HepG2 (cell line): ENCODE results near the gene OR52N4.

Experiments used
- CBX2 ChIP-seq, 2 experiments: fragments of 200-600 bp in 1 of 2; sonication (generic); formaldehyde crosslinking in 1 of 2; IDR thresholded peaks; 2 replicates each; pipeline versions ENCODE4 v1.7.0 to v1.8.1; 2018 to 2022; ENCODE audit warnings: low read depth in 2 of 2, low read length in 1 of 2, mild to moderate bottlenecking in 1 of 2, missing genetic modification reagents in 1 of 2
- CTCF ChIP-seq: sonication (generic); formaldehyde crosslinking; IDR thresholded peaks from 2 replicates; pipeline ENCODE4 v1.5.0; 2020; ENCODE audit warnings: mild to moderate bottlenecking, missing genetic modification reagents, moderate library complexity
- FOXK1 ChIP-seq: sonication (generic); formaldehyde crosslinking; IDR thresholded peaks from 2 replicates; pipeline ENCODE4 v1.4.0; 2020; ENCODE audit warnings: low read depth, missing genetic modification reagents, borderline replicate concordance
- NFE2 ChIP-seq: sonication (generic); formaldehyde crosslinking; IDR thresholded peaks from 2 replicates; pipeline ENCODE4 v1.4.0; 2020; ENCODE audit warnings: missing genetic modification reagents
- NR2F1 ChIP-seq, 2 experiments: fragments of 450-650 bp in 1 of 2; formaldehyde crosslinking in 1 of 2; IDR thresholded peaks; 2 replicates each; pipeline versions ENCODE4 v1.5.0 to v1.6.1; 2016 to 2020; ENCODE audit warnings: mild to moderate bottlenecking in 1 of 2, missing compliant biosample characterization in 1 of 2, missing genetic modification reagents in 1 of 2, moderate library complexity in 1 of 2
- POLR2A ChIP-seq, 2 experiments: IDR thresholded peaks; 2 replicates each; pipeline ENCODE4 v1.6.1; 2011; ENCODE audit warnings: low read depth in 2 of 2, low read length in 2 of 2, mild to moderate bottlenecking in 1 of 2, moderate library complexity in 1 of 2; ENCODE audit not compliant: insufficient read depth in 1 of 2
- REST ChIP-seq, 2 experiments: IDR thresholded peaks; 2 replicates each; pipeline ENCODE4 v1.6.1; 2011 to 2012; ENCODE audit warnings: low read length in 2 of 2, borderline replicate concordance in 1 of 2, low read depth in 1 of 2, mild to moderate bottlenecking in 1 of 2, moderate library complexity in 1 of 2
- SP1 ChIP-seq, 2 experiments: fragments of 450-650 bp in 1 of 2; sonication (generic) in 1 of 2; formaldehyde crosslinking in 1 of 2; IDR thresholded peaks; 2 replicates each; pipeline versions ENCODE4 v1.4.0 to v1.6.1; 2016 to 2020; ENCODE audit warnings: missing genetic modification reagents in 1 of 2
- ZBTB8A ChIP-seq: sonication (generic); formaldehyde crosslinking; IDR thresholded peaks from 2 replicates; pipeline ENCODE4 v1.4.0; 2020; ENCODE audit warnings: mild to moderate bottlenecking, low read depth, missing genetic modification reagents, borderline replicate concordance
- ZFY ChIP-seq: sonication (generic); formaldehyde crosslinking; IDR thresholded peaks from 2 replicates; pipeline ENCODE4 v1.4.0; 2020; ENCODE audit warnings: missing genetic modification reagents
- ZNF274 ChIP-seq: sonication (generic); formaldehyde crosslinking; IDR thresholded peaks from 2 replicates; pipeline ENCODE4 v1.5.1; 2020; ENCODE audit warnings: mild to moderate bottlenecking, missing genetic modification reagents
- ZNF687 ChIP-seq: sonication (generic); formaldehyde crosslinking; IDR thresholded peaks from 2 replicates; pipeline ENCODE4 v1.5.1; 2020; ENCODE audit warnings: mild to moderate bottlenecking, missing genetic modification reagents, moderate library complexity

- TF ChIP-seq CBX2 (IDR thresholded peaks at IDR 0.05; ENCODE audit: low read depth, low read length): no peak
- TF ChIP-seq CBX2 (CRISPR knock-in tag; IDR thresholded peaks at IDR 0.05; ENCODE audit: low read depth): no peak
- TF ChIP-seq ZNF274 (CRISPR knock-in tag): no peak
- TF ChIP-seq NR2F1 (CRISPR knock-in tag; IDR thresholded peaks at IDR 0.05): no peak
- no peak for TF ChIP-seq CTCF (CRISPR knock-in tag)
- TF ChIP-seq ZFY: no peak
- TF ChIP-seq ZBTB8A (CRISPR knock-in tag): no peak
- no peak for TF ChIP-seq ZNF687 (CRISPR knock-in tag)
- no peak for TF ChIP-seq REST (IDR thresholded peaks at IDR 0.05; ENCODE audit: borderline replicate concordance in 1 of 2, low read depth in 1 of 2, low read length in 2 of 2)
- TF ChIP-seq POLR2A (IDR thresholded peaks at IDR 0.05; ENCODE audit: insufficient read depth in 1 of 2, low read depth in 2 of 2, low read length in 2 of 2): no peak
- no peak for TF ChIP-seq NFE2 (CRISPR knock-in tag)
- no peak for TF ChIP-seq SP1 (IDR thresholded peaks at IDR 0.05)
- no peak for TF ChIP-seq SP1 (CRISPR knock-in tag; IDR thresholded peaks at IDR 0.05)
- TF ChIP-seq FOXK1 (CRISPR knock-in tag): no peak
Measured at GRCh38 chr11:5803982-5804381, 49.9 kb downstream of the OR52N4 start.
